HCT116 (cell line): ENCODE results near the gene PPP1R16B.

Experiments
- ATF3 ChIP-seq: IDR thresholded peaks from 2 replicates; pipeline ENCODE4 v1.6.1; 2012
- CBX3 ChIP-seq: IDR thresholded peaks from 2 replicates; pipeline ENCODE4 v1.6.1; 2012; ENCODE audit warnings: low read depth
- CTCF ChIP-seq, 3 experiments: fragments of 200-600 bp in 1 of 3; sonication (generic) in 1 of 3; IDR thresholded peaks in 2 of 3; conservative IDR thresholded peaks in 1 of 3; 2 replicates each; pipeline ENCODE4 v1.5.1; 2012 to 2017; ENCODE audit warnings: low read depth in 2 of 3, low read length in 2 of 3, antibody characterized with exemption in 1 of 3, borderline replicate concordance in 1 of 3, control low read depth in 1 of 3, mild to moderate bottlenecking in 1 of 3, mixed read lengths in 1 of 3, mixed run types in 1 of 3, moderate library complexity in 1 of 3; ENCODE audit not compliant: insufficient read depth in 1 of 3
- EZH2 ChIP-seq: fragments of 200-600 bp; sonication (generic); IDR thresholded peaks from 2 replicates; pipeline ENCODE4 v1.6.1; 2017; ENCODE audit warnings: antibody characterized with exemption, mixed run types
- EZH2phosphoT487 ChIP-seq: fragments of 200-600 bp; IDR thresholded peaks from 2 replicates; pipeline ENCODE4 v1.6.1; 2018; ENCODE audit warnings: antibody characterized with exemption, borderline replicate concordance
- POLR2A ChIP-seq: IDR thresholded peaks from 2 replicates; pipeline ENCODE4 v1.7.0; 2011; ENCODE audit warnings: borderline replicate concordance; ENCODE audit not compliant: insufficient read depth, insufficient read length; ENCODE audit errors: extremely low read depth
- POLR2AphosphoS5 ChIP-seq: IDR thresholded peaks from 2 replicates; pipeline ENCODE4 v1.6.1; 2011; ENCODE audit warnings: mild to moderate bottlenecking, low read depth, low read length, moderate library complexity
- RAD21 ChIP-seq: IDR thresholded peaks from 2 replicates; pipeline ENCODE4 v1.6.1; 2012; ENCODE audit warnings: low read depth, mild to moderate bottlenecking
- SIN3A ChIP-seq: IDR thresholded peaks from 2 replicates; pipeline ENCODE4 v1.6.1; 2012; ENCODE audit warnings: low read depth
- TCF7L2 ChIP-seq: IDR thresholded peaks from 2 replicates; pipeline ENCODE4 v1.7.0; 2011; ENCODE audit warnings: borderline replicate concordance, inconsistent platforms; ENCODE audit not compliant: insufficient read depth, insufficient read length; ENCODE audit errors: extremely low read depth
- TF ChIP-seq, protein P1 (sequence below): IDR thresholded peaks from 2 replicates; pipeline ENCODE4 v1.6.1; 2011; ENCODE audit warnings: mild to moderate bottlenecking, low read length, moderate library complexity; ENCODE audit not compliant: insufficient replicate concordance; ENCODE audit errors: extremely low read depth
- TF ChIP-seq, protein P2 (sequence below): IDR thresholded peaks from 2 replicates; pipeline ENCODE4 v1.6.1; 2012; ENCODE audit warnings: low read depth

GRCh38 chr20:38799203-38799602, 6.3 kb upstream of the PPP1R16B start:
- TF ChIP-seq CTCF (IDR thresholded peaks at IDR 0.05 in 2 of 3, conservative IDR thresholded peaks at IDR 0.05 in 1 of 3; ENCODE audit: borderline replicate concordance in 1 of 3, insufficient read depth in 1 of 3, low read depth in 2 of 3, low read length in 2 of 3) (no peak), POLR2A (no peak), ATF3 (no peak), RAD21 (no peak), EZH2 (no peak), POLR2AphosphoS5 (no peak), TCF7L2 (no peak), CBX3 (no peak), EZH2phosphoT487 (no peak), SIN3A (no peak)
- TF ChIP-seq, protein P1, sequence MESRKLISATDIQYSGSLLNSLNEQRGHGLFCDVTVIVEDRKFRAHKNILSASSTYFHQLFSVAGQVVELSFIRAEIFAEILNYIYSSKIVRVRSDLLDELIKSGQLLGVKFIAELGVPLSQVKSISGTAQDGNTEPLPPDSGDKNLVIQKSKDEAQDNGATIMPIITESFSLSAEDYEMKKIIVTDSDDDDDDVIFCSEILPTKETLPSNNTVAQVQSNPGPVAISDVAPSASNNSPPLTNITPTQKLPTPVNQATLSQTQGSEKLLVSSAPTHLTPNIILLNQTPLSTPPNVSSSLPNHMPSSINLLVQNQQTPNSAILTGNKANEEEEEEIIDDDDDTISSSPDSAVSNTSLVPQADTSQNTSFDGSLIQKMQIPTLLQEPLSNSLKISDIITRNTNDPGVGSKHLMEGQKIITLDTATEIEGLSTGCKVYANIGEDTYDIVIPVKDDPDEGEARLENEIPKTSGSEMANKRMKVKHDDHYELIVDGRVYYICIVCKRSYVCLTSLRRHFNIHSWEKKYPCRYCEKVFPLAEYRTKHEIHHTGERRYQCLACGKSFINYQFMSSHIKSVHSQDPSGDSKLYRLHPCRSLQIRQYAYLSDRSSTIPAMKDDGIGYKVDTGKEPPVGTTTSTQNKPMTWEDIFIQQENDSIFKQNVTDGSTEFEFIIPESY: no peak
- TF ChIP-seq, protein P2, sequence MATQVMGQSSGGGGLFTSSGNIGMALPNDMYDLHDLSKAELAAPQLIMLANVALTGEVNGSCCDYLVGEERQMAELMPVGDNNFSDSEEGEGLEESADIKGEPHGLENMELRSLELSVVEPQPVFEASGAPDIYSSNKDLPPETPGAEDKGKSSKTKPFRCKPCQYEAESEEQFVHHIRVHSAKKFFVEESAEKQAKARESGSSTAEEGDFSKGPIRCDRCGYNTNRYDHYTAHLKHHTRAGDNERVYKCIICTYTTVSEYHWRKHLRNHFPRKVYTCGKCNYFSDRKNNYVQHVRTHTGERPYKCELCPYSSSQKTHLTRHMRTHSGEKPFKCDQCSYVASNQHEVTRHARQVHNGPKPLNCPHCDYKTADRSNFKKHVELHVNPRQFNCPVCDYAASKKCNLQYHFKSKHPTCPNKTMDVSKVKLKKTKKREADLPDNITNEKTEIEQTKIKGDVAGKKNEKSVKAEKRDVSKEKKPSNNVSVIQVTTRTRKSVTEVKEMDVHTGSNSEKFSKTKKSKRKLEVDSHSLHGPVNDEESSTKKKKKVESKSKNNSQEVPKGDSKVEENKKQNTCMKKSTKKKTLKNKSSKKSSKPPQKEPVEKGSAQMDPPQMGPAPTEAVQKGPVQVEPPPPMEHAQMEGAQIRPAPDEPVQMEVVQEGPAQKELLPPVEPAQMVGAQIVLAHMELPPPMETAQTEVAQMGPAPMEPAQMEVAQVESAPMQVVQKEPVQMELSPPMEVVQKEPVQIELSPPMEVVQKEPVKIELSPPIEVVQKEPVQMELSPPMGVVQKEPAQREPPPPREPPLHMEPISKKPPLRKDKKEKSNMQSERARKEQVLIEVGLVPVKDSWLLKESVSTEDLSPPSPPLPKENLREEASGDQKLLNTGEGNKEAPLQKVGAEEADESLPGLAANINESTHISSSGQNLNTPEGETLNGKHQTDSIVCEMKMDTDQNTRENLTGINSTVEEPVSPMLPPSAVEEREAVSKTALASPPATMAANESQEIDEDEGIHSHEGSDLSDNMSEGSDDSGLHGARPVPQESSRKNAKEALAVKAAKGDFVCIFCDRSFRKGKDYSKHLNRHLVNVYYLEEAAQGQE: no peak
